GM21717 (cell line): ENCODE data around the gene CCIN.

Experiments used
- ATAC-seq: cut with Tn5 transposase; IDR thresholded peaks from one replicate; pipeline ENCODE4 v1.9.1; 2021; ENCODE audit warnings: mild to moderate bottlenecking, moderate library complexity; ENCODE audit not compliant: unreplicated experiment

Gene CCIN

GRCh38 chr9:36188212-36188611 lies 19.0 kb downstream of the CCIN start:
- ATAC-seq, result no peak

GRCh38 chr9:36189976-36190375 lies 20.8 kb downstream of the CCIN start:
- ATAC-seq, result no peak

- ATAC-seq, result peak; percentile 94
Observed at GRCh38 chr9:36190388-36191289, 21.5 kb downstream of the CCIN start, which contains the start of gene CLTA. CLTA (plus strand) TSS chr9:36190921; CDS start chr9:36191057, 136 bp downstream.

DNA sequence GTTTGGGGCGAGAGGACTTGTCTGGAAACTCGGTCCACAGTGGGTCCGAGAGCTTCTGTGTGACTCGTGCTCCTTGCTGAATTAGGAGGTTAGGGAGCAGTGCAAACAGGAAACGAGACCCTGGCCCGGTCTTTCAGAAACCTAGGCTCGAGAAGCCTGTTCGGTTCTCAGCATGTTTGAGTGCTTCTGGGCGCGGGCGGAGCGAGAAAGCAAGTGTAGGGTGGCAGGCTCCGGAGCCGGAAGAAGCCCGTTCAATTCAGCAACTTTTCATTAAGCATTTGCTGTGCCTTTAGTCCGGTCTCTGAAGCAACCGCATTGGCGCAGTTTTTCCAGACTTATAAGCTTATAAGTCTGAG lies 22.1 kb downstream of the CCIN start:
- ATAC-seq, result no peak

DNA sequence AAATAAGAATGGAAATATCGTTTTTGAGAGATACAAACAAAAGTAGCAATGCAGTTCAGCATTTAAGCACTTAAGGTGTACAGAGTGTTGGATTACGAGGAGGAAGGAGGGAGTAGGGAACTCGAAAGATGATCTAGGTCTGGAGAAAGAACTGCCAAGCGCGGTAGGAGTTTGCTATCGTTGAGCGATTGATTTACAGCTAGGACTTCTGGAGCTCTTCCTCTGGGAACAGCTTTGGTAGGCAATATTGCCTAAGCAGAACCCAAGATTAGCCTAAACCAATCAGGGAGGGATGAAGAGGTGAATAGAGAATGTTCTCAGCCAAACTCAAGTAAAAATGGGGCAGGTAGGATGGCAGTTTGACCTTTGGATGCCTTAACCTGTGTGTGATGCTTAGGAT lies 22.5 kb downstream of the CCIN start:
- no peak for ATAC-seq

DNA sequence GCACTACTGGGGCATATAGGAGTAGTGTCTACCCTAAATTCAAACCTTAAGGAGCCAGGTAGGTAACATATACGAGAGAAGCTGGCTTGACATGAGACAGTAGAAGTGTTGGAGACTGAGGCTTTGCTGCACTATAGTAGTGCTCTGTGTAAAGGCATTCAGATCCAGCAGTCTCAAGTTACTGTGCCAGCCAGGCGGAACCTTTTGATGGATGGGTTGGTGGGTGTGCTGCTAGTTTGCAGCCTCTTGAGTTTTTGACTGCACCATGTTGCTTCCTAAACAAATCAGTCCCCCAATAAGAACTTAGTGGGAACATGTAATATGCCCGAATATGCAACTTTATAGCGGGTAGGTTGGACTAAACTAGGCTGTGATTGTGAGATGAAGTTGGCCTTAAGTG lies 23.0 kb downstream of the CCIN start:
- no peak for ATAC-seq

DNA sequence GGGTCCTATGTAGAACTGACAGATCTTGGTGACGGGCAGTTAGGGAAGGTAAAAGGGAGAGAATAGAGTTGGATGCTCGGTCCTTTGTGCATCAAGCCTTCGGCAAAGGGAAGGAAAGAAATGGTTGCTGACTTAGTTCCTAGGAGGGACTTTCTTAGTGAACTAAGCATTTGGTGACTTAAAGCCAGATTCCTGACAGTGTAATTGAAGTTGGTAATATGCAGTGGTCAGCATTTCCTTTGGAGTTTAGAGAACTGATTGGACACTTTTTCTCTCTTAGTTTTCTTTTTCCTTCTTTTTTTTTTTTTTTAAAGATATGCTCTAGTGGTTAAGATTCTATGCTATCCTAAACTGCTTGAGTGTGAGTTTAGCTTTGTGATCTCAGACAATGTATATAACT lies 23.8 kb downstream of the CCIN start:
- ATAC-seq, result no peak

- ATAC-seq, result no peak
Observed at GRCh38 chr9:36194326-36195000, 25.3 kb downstream of the CCIN start.

DNA sequence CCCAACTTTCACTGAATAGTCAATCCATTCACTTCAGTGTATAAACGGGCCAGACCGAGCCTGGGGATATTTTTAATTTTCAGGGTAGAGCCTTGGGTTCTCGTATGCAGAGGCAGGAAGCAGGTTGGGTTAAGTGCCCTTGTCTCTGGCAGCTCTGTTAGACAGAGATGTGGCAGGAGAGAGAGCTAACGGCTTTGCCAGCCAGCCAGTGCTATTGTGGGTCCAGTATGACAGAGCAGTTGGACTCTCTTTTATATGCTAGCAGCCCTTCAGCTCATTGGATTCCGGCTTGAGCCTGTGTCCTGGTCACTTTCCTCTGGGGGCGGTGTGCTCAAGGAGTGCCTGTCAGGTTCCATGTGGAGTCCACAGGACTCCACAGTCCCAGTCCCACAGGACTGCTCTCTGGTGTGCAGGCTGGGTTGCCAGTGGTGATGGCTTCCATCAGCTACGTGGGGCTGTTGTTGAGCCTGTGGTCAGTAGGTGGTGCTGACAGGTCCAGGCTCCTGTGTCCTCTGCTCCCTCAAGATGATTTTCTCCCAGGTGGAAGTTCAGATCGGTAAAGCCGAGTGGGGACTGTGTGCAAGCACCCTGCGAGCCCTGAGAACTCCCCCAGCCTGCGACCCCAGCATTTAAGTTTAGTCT lies 35.8 kb downstream of the CCIN start:
- ATAC-seq, result no peak

DNA sequence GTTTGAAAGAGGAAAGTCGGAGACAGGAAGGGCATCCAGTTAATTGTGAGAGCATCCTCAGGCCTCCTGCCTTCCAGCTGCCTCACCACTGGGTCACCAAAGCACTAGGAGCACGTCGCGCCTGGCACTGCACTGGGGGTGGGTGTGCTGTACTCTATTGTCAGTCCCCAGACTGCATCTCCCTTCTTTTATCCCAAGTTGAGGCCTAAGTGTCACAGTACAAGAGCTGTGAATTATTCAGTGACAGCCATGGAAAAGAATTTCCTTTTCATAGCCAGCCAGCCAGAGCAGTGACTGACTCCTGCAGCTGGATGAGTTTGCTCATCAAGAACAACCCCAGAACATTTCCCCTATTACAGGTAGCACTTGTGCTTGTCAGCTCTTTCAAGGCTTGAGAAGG lies 37.8 kb downstream of the CCIN start:
- no peak for ATAC-seq

- no peak for ATAC-seq
Observed at GRCh38 chr9:36207546-36208012, 38.4 kb downstream of the CCIN start.

GRCh38 chr9:36208521-36209253 lies 39.5 kb downstream of the CCIN start:
- no peak for ATAC-seq

DNA sequence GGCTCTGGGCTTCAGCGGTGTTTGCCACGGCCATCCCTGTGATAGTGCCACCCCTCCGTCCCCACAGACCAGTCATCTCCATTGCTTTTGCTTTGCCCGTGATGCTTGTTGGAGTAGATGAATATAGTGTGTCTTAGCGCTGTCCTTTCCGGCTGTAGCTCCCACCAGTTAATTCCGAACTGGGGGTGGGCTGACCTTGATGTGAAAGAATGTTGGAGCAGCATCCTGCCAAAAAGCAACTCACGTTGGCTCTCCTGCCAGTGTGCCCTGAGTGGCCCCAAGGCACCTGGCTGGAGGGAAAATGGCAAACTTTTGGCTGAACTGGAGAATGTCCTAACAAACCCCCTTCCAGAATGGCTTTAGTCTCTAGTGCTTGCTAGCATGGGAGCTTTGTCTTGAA lies 41.5 kb downstream of the CCIN start:
- ATAC-seq, result no peak

- no peak for ATAC-seq
Observed at GRCh38 chr9:36211510-36211909, 42.3 kb downstream of the CCIN start.

- ATAC-seq, result no peak
Observed at GRCh38 chr9:36213387-36213786, 44.2 kb downstream of the CCIN start.

DNA sequence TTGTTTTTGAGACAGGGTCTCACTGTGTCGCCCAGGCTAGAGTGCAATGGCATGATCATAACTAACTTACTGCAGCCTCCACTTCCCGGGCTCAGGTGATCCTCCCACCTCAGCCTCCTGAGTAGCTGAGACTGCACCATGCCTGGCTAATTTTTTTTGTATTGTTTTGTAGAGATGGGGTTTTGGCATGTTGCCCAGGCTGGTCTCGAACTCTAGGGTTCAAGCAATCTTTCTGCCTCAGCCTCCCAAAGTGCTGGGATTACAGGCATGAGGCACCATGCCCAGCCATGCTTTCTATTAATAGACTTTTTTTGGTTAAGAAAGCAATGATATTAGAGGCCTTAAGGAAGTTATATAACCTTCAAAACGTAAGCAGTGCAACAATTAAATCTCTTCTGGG lies 44.8 kb downstream of the CCIN start:
- ATAC-seq, result no peak

DNA sequence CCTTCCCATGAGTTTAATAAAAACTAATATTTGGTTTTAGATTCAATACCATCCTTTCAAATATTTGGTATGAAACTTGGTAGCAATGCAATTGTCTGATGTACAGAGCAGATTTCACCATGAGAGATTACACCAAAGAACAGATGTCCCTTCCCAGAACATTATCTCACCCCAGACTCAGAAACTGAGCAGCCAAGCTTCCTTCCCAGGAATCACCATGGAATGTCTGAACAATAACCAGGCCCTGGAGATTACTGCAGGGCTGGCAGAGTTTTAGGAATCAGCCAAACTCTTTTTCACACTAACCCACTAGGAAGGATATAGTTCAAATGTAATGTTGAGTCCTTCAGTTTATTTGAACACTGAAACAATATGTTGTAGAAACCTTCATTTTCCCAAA lies 45.4 kb downstream of the CCIN start:
- no peak for ATAC-seq

GRCh38 chr9:36217256-36217968 lies 48.2 kb downstream of the CCIN start:
- ATAC-seq, result no peak

- ATAC-seq, result no peak
Observed at GRCh38 chr9:36218011-36218410, 48.8 kb downstream of the CCIN start.

GRCh38 chr9:36218411-36218901 lies 49.3 kb downstream of the CCIN start:
- no peak for ATAC-seq
